Measurements from ENCODE around the gene VEZT.
"Not testable (repeated sequence)": the region's sequence is repeated elsewhere in the genome, so short reads cannot be mapped to it uniquely, and the experiment has no call there.

Gene VEZT, protein sequence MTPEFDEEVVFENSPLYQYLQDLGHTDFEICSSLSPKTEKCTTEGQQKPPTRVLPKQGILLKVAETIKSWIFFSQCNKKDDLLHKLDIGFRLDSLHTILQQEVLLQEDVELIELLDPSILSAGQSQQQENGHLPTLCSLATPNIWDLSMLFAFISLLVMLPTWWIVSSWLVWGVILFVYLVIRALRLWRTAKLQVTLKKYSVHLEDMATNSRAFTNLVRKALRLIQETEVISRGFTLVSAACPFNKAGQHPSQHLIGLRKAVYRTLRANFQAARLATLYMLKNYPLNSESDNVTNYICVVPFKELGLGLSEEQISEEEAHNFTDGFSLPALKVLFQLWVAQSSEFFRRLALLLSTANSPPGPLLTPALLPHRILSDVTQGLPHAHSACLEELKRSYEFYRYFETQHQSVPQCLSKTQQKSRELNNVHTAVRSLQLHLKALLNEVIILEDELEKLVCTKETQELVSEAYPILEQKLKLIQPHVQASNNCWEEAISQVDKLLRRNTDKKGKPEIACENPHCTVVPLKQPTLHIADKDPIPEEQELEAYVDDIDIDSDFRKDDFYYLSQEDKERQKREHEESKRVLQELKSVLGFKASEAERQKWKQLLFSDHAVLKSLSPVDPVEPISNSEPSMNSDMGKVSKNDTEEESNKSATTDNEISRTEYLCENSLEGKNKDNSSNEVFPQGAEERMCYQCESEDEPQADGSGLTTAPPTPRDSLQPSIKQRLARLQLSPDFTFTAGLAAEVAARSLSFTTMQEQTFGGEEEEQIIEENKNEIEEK

DNA sequence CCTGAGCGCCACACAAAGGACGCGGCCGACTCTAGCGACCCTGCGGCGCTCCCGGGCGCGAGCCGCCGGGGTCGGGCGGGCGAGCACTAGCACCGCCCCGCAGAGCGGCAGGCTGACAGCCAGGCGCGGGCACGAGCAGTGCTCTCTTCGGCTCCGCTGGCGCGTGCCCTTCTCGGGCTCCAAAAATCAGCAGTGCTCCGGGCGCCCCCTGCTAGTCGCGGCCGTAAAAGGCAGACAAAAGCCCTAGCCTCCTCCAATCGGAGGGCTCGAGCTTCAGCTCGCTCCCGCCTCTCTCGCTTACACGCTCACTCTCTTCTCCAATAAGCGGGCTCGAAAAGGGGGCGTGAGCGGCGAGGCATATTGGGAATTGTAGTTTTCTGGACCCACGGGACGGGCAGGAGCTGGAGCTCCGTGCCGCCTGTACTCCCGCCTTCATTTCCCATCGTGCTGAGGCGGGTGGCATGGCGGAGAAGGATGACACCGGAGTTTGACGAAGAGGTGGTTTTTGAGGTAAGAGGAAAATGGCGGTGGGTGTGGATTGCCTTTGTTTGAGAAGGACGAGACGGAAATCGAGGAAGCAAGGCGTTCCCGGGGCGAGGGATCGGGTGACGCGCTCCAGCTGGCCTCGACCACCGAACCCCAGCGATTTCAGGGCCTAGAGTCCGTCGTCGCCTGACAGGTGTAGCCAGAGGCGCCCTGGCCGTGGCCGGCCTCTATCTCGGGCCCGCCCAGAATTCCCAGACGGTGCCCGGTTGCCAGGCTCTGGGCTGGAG, at the start of gene VEZT, which contains the start of gene FGD6:
Gene VEZT (plus strand): TSS at position 431 of the 773 bp plus-strand sequence. CDS start 44 bp downstream, at position 475.
Gene FGD6 (minus strand): TSS at position 91 of the 773 bp plus-strand sequence. CDS start 227 bp downstream, outside the sequence.
- peak; percentile 97 for DNase-seq

DNA sequence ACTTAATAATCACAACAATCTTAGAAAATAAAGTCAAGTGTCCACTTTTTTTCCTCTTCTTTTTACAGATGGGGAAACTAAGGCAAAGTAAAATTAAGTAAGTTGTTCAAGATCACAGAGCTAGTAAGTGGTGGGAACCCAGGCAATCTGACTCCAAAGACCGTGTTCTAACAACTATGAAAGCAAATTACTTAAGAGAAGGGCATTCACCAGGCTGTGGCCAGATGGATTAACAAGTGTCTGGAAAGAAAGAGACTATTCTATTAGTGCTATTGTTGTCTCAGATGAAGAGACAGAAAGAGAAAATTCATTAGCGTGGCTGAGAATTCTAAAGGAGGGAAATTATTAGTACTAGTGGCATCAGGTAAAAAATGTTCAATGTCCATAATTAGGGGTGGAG, 48.9 kb upstream of the VEZT start:
- DNase-seq = no peak

DNA sequence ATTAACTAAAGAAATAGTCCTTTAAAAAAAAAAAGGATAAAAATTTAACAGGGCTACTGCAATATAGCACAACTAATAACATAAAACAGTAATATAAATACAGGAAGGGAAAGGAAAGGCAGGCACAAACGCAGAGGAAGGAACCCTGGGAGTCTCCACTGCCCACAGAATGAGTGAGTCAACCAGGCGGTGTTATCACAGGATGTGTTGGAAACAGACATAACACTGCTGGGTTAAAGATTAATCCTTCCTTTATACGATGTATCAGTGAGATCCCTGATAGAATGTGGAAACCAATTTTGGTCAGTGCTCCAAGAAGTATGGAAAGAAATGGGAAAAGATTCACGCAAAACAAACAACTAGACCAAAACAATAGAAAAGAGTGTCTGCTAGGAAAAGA, 48.2 kb upstream of the VEZT start:
- DNase-seq = no peak

DNA sequence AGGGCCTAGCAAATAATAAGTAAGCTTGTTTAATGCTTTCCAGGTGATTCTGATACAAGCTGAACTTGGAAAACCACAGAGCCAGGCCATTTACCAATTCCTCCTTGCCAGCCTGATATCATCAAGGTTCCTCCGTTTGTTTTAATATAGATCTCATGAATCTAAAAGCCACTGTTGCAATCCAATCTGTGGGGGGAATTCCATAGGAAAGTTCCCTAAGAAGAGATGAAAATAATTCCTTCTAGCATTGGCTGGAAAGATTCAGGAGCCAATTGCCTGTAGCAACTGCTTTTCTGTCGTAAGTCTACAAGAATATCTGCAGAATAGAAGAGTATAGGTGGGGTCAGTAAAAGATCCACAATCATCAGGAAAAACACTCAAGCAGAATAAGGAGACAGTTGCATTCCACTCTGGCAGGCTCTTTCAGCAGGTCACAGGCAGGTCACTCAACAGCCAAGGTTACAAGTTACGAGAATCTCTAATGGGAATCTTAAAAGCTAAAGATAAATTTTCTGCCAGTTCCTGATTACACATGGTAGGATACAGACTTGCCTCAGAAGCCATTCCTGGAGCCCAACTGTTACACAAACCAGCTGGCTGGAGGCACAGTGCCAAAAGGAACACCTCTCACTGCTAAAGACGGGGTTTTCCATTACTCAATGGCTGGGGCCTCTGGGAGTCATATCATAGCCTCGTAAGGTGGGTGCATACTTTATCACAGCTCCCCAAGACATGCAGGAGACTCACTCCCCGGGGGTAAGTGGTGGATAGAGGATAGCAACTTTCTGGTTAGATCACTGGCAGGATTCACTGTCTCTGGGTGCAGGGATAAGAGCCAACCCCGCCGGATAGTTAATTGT, 44.0 kb upstream of the VEZT start:
- no peak for DNase-seq

DNA sequence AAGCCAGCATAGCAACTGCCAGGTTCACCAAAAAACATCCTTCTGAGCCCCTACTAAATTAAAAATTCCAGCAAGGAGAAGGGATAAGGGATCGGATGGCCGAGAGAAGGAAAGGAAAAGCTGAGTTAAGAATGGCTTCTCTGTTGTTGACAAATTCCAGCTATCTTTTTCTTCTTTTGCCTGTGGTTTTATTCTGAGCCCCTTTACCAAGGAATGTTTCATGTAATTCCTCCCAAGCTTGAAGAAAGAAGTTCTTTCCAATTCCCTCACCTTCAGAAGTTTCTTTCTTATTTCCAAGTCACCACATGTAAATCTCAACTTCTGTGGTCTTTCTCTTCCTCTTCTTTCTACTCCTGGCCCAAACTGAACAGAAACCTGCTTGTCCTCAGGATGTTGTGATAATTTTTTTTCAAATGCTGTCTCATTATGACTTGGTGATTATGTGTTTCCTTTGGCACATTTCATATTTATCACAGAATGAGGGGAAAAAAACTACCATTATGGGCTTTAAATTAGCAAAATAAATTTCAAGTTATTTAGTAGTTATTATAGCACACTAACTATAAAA, 40.3 kb upstream of the VEZT start:
- DNase-seq = no peak

DNA sequence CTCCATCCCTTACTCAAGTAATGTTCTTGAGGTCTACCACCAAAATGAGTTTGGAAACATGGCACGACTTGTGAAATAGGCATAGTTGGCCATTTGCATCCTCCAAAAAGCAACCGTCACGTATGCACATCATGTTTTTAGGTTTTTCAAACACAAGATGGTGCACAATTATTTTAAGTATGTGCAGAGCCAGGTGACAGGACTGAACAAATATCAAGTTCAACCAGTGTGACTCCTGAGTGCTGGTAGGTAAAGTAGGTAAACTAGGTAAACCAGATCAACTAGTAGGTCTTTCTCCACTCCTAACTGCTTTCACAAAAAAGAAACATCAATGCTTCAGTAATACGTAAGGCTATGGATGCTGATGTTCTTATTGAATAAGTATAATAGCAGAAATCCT, 39.5 kb upstream of the VEZT start:
- no peak for DNase-seq

DNA sequence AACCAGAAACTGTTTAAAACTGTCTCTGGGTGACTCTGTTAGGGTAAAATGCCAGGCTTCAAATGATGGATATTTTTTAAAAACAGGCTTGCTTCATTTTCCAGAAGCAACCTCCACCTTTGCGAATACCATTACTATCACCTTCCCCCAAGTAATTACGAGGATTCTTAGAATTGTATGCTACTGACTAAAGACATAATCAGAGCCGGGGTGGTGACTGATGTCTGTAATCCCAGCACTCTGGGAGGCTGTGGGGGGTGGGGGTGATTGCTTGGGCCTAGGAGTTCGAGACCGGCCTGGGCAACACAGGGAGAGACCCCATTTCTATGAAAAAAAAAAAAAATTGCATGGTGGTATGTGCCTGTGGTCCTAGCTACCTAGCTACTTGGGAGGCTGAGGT, 38.6 kb upstream of the VEZT start:
- no peak for DNase-seq

DNA sequence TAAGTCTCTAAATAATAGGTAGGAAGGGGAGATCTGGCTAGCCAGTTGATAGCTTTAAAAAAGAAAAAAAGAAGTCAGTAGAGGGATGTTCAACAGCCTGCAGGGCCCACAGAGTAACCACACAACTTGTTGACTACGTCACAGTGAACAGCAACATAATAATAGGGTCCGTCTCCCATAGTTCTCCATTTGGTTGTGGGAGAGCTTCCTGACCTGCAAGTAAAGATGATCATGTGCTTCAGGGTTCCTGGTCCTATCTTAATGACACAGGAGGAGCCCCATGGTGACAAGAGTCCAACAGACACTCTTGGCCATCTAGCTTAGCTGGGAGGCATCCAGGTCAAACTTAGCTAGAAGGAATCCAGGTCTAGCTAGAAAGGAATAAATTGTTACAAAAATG, 36.5 kb upstream of the VEZT start:
- DNase-seq = no peak

DNA sequence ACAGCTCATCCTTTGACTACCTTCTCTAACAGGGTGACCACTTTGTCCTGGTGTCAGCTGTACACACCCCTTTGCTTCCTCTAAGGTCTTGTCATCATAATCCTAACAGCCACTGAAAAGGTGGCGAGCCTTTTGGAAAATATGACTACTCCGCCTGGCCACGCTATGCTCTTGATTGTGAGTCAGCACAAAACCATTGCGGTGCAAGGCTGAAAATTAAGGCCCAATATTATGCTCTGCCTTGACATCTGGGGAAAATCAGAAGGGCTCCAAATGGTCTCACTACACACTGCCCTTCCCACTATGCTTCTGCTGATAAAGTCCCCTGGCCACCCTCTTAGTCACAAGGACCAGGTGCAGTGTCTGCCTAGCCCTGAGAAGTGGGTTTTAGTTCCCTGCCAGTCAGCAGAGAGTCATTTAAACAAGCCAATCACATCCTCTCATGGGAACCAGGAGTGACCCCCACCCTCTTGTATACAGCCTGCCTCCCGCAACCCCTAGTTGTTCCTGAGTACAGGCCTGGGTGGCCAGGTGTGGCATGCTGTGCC, 34.7 kb upstream of the VEZT start:
- DNase-seq = no peak

DNA sequence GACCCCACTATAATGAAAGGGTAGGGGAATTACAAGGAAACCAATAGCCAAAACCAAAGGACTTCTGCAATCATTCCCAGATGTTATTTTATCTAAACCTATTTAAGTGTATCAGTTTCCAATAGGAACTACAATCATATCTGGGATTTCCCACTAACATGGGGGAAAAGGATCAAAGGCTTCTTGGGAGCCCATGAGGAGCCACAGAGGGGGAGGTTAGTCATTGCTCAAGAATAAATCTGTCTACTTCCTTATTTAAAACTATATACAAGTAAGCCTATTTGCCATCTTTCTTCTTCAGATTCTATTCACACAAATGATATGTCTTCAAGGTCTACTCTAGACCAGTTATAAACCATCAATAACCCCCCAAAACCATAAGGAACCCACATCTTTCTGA, 33.5 kb upstream of the VEZT start:
- no peak for DNase-seq

DNA sequence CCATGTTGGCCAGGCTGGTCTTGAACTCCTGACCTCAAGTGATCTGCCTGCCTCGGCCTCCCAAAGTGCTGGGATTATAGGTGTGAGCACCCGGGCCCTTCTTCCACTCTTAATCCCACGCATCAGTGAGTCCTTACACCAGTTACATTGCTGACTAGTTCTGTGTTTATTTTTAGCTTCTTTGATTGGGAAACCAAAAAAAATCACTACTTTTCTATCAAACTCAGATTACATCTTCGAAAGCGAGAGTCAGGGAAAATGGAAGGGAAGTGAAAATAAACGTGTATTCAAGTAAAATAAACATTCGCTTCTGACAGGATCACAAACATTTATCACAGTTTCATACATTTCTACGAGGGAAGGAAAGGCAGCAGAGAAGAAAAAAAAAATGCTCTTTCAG, 32.5 kb upstream of the VEZT start:
- DNase-seq = no peak

DNA sequence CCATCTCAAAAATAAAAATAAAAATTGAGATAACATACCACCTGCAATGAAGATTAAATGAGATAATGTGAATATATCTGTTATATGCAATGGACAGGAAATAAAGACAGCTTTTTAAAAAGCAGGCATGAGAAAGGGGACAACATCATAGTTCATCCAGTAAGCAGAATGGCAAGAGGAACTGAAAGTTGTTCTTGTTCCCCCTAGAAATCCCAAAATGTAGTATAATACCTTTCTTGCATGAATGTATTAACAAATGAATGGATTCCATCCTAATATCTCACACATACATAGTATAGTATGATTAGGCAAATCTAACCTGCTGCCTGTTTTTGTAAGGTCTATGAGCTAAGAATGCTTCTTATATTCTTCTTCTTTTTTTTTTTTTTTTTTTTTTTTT, 31.8 kb upstream of the VEZT start:
- DNase-seq = no peak

DNA sequence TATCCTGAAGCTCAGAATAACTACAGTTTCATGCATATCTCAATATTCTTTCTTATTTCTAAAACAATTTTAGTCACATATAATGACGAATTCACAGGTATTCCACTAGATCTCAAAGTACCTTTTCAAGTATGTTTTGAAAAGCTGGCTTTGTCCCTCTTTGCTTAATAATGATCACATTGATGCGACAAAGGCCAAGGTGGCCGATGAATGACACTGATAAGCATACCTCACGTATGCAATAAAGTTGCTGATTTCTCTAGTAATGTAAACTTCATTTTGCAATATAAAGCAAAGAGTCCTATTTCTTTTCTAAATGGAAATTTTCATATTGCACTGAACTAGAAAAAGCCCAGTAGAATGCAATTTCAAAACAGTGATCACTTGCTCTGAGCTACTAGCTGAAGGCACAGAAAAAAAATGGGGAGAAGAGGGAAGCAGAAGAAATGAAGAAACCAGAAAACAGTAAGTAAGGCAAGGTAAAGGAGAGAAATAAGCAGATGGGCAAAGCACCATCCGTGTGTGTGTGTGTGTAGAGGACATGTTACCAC, 29.7 kb upstream of the VEZT start:
- DNase-seq = no peak

DNA sequence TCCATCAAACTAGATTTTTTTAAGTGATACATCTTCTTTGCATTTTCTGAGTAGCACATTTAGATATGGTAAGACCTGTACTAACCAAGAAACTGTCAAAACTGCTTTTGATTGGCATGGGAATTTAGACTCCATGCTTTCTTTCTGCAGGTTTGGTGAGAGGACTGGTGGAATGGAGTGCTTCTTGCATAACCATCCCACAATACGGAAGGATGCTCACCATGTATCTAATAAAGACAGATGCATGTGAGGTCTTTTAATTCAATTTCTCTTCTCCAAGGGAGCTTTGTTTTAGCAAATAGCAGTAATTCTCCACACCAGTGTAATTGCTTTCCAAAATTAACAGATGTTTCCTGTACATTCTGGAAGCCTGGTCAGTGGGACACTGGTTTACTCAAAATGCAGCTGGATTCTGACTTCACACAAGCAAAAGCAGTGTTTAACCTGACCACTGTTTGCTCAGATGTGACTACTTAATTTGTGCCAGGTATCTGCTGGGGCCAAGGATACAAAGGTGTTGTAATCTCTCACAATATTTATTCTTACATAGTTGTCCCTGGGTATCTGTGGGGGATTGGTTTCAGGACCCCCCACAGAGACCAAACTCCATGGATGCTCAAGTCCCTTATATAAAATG, 26.4 kb upstream of the VEZT start:
- DNase-seq = no peak

DNA sequence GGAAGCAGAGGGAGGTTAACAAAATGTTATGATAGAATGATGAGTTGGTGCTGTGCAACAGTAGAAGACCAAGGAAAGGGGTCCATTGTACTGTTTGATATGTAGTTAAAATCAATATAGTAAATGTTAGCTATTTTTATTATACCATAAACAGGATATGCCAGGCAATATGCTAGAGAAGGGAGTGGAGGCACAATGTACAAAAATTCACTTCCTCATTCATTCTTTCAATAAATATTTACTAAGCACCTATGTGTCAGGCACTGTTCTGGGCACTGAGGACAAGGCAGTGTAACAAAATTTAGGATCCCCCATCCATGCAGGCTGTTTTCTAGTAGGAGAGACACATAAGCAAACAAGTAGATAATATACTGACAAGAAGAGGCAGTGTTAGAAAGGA, 25.3 kb upstream of the VEZT start:
- no peak for DNase-seq

DNA sequence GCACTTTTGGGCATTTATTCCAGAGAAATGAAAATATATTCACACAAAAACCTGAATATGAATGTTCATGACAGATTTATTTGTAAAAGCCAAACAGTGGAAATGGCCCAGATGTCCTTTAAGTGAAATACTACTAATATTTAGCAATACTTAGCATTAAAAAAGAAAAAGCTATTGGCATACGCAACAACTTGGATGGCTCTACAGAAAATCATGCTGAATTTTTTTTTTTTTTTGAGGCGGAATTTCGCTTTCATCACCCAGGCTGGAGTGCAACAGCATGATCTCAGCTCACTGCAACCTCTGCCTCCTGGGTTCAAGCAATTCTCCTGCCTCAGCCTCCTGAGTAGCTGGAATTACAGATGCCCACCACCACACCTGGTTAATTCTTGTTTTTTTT, 24.5 kb upstream of the VEZT start:
- no peak for DNase-seq

DNA sequence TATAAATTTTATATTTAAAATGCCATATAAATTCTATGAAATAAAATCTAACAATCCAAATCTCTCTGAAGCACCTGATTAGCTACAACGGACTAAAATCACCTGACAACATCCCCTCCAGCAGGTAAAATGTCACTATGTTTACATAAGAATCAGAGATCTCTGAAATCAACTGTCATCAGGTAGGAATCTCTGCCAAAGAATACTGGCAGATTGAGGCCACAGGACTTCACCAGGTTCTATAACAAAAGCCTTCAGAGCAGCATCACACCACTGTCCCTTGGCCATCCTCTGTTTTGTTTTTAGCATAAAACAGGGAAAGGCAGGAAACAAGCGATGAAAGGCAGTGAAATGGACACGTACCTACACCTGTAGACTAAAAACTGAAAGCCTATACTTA, 22.5 kb upstream of the VEZT start:
- no peak for DNase-seq

DNA sequence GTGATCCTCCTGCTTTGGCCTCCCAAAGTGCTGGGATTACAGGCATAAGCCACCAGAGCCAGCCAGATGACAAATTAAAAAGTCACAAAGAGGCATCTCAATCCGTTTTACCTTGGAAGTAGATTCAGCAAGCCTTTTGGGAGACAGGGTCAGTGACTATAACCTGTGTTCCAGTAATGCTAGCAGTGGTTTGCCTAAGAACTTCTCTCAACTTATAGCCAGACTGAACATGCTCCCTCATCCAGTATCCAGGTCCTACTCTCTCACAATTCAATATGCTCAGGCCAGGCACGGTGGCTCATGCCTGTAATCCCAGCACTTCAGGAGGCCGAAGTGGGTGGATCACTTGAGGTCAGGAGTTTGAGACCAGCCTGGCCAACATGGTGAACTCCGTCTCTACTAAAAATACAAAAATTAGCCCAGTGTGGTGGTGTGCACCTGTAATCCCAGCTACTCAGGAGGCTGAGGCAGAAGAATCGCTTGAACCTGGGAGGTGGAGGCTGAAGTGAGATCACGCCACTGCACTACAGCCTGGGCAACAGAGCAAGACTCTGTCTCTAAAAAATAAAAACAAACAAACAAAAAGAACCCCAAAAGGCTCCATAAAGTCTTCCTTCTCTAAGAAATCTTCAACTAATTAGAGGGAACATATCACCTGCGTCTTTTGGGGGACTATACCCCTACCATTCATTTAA, 20.6 kb upstream of the VEZT start:
- not testable (repeated sequence) for DNase-seq

DNA sequence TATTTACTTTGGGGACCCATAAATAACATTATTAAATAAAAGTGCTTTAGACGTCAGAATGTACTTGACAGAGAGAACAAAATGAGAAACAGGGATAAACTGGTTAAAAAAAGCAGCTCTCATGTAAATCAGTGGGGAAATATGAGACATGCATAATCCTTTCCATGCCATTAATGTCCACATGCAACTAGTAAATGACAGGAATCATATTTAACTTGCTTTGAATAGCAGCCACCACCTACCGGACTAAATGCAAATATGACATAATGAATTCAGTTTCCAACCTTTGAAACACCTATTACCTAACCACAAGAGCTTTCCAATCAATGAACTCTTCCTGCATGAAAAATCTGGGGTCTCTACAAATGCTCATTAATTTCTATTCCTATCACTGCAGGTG, 20.0 kb upstream of the VEZT start:
- DNase-seq = no peak

DNA sequence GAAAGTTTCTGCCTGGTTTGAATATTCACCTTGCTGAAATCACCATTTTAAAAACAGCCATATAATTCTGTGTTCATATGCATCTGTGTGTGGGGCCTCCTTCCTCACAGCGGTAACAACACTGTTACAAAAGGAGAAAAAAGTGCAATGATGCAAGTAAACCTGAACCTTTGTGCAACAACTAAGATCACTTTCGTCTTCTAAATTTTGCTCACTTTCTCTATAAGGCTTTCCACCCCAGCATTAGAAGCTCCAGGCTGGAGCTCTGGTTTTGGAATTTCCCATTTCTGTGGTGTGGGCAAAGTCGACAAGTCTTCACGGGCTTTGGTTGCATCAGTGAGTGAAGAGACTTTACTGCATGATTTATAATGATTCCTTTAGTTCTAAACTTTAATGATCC, 18.7 kb upstream of the VEZT start:
- DNase-seq = no peak

All from activated CD4-positive, alpha-beta T cell treated with anti-CD3 and anti-CD28 coated beads for 1 hour (primary cell).